Skin of body (tissue), 2 donors: ENCODE data around the gene TBX18. TPM values are rescaled to one million over a fixed set of nuclear protein-coding genes. Genes with fewer than 3 reads are reported as not detected.

Source experiments
- DNase-seq: peaks from one replicate; lab custom pipeline; 2025; lab: John Stamatoyannopoulos, UW
- total RNA-seq: library from RNA; depleted of rRNA; stranded (reverse); fragments of >200 nt; gene quantifications from one replicate; pipeline ENCODE4 v1.2.3, GENCODE V29; 2014

TBX18 gene
- total RNA-seq, 1 donor from 2014 or later: 33.5 TPM

DNA sequence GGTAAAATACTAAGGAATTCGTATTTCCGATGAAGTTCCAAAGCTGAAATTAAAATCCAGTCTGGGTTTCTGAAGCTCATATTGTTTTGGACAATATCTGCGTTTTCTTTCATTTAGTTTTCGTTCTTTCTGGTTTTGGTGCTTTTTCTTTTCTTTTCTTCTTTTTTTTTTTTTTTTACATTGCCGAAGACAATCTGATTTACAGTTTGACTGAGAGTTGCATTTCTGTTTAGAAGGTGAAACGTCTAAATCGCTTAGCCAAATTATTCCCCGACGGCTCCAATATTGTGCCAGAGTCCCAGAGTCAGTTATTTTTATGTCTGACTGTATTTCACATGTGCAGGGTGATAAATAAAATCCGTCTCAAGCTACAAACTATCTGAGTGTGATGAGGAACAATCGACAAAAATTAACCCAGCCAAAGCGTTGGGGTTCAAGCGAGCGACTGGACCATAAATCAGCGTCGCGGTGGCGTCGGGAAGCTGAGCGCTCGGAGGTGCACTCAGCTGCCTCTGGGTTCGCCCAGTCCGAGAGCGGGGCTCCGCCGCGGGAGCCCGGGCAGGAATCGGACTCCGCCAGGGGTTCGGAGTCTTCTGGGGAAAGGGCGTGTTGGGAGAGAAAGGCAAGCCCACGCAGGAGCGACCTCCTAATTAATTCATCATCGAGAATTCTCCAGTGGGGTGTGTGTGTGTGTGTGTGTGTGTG lies 8.2 kb upstream of the TBX18 start:
- peak; percentile 39 for DNase-seq

DNA sequence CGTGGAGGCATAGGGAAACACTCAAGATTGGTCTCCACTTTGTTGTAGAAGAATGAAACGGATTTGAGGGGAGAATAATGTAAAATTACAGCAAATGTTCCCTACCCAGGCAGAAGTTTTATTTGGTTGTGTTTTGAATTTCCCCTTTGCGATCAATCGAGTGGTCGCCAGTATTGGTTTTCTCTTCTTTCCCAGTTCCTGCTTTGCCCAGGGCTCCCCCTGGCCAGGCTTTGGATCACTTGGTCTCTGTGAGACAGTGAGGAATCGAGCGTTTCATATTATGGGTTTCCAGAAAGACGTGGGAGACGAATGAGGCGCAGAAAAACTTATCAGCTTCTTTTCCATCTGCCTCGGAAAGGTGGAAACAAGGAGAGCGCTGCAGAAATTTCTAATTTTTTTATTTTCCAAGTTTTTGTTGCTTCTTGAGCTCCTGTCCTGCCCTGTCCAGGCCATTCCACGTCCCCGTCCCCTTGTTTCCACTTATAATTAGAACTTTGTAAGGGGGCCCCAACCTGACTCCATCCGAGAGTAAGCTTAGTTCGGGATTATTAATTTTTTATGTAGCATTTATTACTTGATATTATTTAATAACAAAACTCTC lies 7.5 kb upstream of the TBX18 start:
- DNase-seq: no peak

DNA sequence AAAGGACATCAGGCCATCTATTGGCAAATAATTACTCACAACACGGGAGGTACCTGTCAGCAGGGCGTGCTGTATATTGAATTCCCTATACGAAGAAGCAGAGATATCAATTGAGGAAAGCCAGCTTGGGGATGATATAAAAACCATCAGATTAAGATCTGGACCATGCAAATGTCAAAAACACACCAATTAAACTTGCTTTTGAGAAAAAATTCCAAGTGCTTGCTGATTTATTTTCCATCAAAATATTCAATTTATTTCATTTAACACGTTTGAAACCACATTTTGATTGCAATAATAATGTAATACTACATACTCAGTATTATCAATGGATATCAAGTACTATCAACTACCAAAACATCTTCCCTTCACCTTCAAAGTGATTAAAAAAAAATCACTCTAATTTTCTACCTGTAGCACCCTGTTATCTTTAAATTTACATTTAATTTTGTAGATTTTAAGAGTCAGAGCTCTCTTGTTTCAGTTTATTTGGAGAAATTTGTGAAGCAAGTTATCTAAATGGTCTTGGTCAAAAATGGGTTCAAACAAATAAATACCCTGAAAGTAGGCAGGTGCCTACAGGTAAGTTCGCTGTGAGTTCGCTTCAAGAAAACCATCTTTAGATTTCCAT lies 6.8 kb upstream of the TBX18 start:
- no peak for DNase-seq

DNA sequence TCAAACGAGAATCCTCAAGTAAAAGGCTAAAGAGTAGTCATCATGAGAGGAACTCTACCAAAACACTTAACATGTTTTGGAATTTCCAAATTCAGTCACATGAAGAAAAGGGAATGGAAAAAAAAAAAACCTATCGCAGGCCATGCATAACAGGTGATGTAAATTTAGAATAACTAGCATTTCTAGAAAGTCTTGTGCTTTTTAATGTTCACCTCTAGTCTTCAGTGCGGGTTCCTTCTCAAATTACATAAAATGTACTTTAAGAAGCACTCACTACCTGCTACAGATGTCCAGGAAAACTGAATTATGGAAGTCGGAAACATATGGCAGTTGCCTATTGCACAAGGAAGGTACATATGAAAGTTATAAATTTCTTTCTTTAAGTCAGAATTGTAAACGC lies 6.1 kb upstream of the TBX18 start:
- no peak for DNase-seq

DNA sequence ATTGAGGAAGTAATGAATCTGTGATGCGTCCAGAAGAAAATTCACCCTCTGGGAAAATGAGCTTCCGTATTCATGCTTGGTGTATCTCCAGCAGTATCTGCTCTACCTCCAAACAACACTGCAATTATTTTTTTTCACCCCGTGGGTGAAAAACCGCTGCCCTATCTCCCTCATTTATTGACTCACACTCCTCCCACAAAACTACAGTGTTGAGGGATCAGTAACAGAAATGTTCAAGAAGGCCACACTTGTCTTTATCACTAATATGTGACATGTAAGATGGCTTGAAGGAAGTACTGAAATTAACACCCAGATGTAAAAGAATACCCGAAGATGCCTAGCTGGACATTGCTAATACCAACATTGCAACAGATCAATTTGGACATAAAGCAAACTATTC lies 4.9 kb upstream of the TBX18 start:
- DNase-seq: no peak

DNA sequence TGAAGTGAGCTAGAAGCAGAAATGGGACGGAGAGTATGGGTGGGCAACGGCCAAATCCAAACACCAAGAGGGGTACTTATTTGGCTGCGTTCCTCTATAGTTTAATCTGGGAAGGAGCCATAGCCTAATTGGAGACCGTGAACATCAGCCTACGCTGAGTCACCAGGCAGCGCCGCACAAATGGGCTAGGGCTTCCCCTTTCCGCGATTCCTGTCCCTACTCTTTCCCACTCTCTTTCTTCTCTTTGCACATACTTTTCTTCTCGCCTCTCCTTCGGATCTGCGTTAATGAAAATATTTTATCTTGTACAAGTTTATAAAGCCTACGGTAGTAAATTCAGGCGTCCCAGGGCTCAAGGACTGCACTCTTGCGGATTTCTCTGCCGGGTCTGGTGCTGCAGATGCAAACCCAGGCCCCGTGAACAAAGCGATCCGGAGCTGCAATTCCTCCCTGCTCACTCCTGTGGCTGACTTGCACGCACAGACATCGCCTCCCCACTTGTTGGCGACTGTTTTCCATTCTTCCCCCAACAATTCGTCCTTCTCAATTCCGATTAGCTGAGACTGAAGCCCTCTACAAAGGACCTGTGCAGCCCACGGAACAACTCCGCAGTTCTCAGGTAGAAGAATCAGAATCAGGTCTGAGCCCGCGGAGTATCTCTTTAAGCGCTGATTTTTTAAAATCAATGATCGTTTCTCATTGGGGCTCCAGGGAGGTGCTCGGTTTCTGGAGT lies 4.2 kb upstream of the TBX18 start:
- no peak for DNase-seq

DNA sequence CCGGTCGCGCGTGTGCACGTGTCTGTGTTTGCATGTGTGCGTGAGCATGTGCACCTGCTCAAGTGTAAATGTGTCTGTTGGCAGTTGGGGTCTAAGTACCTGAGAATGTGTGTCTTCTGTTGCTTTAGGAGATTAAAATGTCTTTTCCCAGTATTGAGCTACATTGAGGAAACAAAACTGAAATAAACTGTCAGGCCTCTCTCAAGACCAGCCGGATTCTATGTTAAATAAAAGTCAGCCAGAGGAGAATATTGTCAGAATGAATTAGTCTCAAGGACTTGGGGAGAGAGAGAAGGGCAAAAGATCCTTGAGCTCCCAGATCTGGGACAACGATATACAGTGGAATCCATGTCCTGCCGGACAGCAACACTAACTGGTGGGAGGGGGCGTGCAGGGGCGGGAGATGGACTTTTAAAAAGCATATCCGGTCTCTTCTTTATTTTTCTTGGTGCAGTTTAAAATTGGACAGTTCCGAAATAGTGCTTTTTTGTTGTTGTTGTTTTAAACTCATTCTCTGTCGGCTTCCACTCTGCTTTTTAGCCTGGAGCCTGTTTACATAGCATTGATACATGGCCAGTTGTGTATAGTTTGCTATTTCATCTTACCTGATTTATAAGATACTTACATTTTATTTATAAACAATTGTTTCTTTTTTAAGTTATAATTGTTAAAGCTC lies 3.3 kb upstream of the TBX18 start:
- no peak for DNase-seq

DNA sequence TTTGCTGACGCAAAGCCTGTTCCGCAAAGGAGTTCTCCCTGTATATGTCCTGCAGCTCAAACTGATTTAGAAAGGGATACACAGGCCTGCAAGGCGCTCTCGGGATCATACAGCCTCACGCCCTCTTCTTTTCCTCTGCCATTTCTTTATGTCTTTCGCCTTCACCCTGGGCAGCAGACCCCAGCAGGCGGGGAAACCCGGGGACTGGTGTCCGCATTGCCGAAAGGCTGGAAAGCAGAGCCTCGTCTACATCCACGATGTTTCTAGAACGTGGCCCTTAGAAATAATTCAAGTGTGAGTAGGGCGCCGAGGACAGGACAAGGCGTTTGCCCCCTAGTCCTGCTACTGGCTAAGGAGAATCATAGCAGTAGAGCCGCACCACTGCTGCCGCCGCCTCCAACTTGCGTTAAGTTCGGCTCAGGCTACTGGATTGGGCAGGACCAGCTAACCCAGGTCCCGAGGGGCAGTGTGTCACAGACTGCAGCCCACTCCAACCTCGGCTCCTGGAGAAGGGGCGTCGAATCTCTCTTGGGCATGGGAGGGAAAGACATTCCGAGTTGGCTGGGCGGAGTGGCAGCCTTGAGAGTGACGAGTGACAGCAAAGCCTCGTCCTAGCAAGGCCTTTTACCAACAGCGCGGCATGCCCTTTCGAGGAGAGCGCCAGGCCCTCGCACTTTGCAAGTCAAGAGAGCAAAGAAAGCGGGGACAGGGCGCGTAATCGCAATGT lies 2.6 kb upstream of the TBX18 start:
- no peak for DNase-seq

DNA sequence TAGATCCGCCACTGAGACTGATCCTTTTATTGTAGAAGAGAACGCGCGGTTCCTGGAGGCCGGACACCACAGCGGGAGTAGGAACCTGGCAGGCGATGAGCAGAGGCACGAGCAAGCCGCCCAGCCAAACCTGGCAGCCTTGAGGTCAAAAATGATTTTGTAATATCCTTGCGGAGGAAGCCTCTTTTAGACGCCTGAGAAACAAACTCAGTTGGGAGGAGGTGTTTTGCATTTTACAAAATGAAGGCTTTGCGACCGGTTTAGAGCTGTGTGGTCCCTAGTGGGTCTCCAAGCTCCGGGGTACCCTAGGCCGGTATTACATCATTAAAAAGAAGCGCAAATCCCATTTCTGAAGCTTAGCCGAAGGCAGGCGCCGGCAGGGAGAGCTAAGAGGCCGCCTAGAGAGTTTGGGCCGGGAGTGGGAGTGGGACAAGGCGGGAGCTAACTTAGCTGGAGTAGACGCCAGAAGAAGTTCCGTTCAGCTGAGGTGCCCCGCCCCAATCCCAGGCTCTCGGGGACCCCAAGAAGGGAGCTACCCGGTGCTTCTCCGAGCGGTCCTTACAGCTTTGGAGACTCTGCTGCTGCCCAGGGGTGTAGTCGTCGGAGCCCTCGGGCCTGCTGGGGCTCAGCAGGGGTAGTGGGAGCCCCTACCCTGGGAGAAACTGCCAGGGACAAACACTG lies 1.9 kb upstream of the TBX18 start:
- no peak for DNase-seq

DNA sequence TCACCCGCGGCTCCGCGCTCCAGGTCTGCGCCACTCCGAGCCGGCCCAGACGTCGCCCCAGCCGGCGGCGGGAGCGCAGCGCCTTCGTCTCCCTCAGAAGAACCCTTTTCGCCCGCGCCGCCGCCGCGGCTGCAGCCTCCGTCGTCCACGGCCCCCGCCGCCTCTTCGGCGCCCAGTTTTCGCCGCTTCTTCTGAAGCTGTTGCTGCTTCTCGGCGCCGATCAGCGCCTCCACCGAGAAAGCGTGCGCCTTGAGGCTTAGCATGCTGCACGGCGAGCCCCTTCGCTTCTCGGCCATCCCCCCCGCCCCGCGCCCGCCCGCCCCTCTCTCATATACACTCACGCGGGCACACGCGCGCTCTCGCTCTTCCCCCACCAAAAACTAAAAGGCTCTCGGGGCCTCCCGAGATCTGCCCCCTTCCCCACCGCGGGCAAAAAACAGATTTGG lies 489 bp downstream of the TBX18 start:
- DNase-seq: no peak

DNA sequence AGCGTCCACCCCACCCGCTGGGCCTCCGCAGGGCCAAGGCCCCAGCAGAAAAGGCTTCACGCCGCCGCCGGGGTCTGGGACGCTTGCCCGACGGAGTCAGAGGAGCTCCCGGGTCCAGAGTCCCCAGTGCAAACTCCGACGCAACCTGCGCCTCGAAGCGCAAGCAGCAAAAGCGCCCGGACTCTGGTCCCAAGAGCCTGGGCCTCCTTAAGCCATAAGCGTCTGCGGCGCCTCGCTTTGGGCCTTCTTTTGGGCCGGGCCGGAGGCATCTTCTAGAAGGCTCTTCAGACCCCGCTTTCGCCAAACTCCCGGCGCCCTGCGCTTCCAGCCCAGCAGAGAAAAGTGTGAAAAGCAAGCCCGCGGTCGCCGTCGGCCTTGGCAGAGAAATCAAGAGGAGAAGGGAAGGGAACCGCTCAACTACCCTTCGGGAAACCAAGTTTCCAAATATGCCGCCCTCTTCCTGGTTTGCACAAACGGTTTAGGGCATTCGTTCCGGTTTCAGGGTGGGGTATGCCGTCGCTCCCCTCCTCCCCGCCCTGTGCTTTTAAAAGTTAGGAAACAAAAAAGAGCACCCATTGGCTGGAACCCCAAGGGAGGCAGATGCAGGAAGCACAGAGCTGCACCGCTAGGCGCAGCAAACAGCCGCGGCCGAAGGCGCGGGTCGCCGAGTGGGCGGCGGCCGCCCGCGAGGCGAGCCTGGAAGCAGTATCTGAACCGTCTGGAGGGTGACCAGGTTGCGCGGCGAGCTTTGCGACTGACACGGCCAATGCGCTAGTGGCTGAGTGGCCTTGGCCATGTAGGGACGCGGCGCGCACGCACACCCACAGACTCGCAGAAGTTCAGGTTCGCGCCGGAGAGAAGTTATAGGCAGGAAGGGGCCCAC lies 1.2 kb downstream of the TBX18 start:
- no peak for DNase-seq

DNA sequence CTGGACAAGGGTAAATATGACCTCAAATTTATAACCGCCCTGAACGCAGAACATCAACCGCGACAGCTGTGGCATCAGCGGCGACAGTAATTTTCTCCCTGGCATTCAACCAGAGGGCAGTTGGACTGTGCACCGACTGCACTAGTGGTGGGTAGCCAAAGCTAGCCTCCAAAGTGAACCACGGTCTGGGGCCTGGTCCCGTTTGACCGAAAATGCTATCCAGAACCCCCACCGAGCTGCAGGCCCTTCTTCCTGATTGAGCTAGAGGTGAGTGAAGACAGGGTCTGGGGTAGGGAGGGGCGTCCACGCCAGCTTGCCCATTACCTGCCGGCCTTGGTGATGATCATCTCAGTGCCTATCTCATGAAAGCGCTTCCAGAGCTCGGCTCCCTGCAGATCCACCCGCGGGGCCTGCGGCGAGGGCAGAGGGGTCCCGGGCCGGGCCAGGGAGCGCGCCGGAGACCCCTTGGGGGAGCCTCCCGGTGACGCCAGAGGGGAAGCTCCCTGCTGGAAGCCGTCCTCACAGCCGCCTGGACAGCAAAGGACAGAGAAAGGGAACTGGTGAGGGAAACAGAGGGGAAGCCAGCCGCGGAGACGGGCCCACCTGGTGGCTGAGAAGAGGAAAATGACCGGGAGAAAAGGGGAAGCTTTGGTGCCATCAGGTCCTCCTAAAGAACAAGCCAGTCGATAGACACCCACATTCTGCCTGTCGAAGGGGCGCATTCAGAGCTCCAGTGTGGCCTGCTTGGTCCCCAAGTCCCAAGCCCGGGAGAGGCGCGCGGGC lies 2.0 kb downstream of the TBX18 start:
- DNase-seq: no peak

DNA sequence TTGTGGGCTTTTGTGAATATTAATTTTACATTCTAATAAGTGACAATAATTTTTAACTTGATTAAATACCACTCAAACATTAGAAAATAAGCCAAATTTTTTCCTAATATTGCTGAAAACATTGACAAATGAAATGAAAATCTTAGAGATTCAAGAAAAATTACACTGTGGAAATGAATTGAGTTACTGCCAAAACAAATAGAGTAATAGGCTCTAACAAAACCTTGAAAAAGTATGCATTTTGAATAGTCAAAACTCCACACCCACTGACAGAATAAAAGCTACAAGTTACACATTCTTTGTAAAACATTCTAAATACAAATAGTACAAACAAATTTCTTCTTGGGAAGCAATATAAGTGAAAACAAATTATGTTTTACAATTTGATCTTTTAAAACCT lies 5.9 kb downstream of the TBX18 start:
- DNase-seq: no peak

DNA sequence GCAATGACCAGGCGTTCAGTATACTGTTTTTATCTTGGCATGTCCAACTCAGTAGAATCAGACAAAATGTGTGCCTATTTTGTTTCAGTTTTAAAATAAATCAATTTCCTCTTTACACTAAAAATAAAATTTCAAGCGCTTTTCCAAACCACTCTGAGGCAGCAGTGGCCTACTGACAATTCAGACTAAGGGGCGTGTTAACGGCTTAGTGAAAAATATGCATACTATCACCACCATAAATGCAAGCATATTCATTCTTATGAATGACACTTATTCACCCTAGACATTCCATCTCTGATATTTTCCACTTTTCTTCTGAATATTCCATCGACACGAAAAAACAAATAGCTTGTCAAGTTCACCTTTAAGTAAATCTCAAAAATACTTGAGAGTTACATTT lies 7.5 kb downstream of the TBX18 start:
- no peak for DNase-seq

DNA sequence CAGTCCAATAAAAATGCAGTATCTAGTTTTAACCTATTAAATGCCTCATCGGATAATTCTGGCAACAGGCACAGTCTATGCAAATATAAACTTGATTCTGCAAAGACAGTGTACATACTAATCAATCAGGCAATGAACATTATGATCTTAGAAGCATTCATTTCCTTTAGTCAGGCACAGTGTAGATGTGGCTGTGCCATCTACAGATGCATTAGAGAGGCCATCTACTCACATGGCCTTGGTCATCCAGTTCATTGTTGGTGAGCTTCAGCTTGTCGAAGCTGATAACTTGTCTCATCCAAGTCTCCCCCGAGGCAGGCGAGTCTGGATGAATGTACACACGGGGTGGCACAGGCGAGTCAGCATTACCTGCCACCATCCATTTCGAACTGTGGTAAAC lies 7.9 kb downstream of the TBX18 start:
- DNase-seq: no peak

DNA sequence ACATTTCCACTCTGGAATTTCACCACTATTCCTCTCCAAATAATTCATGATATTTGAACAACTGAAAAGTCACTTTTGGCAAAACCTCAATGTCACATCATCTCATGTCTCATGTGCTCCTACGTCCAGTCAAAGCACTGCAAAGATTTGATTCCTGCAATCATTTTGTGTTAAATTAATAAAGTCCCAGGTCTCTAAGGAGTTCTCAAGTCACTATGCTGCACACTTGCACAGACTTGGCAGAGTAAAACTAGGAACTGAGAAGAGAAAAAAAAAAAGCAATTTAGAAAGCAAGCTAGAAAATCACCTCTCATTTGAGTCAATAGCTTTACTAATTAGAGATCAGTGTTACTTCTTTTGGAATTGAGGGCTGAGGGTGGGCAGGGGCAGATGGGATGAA lies 11.2 kb downstream of the TBX18 start:
- DNase-seq: no peak

DNA sequence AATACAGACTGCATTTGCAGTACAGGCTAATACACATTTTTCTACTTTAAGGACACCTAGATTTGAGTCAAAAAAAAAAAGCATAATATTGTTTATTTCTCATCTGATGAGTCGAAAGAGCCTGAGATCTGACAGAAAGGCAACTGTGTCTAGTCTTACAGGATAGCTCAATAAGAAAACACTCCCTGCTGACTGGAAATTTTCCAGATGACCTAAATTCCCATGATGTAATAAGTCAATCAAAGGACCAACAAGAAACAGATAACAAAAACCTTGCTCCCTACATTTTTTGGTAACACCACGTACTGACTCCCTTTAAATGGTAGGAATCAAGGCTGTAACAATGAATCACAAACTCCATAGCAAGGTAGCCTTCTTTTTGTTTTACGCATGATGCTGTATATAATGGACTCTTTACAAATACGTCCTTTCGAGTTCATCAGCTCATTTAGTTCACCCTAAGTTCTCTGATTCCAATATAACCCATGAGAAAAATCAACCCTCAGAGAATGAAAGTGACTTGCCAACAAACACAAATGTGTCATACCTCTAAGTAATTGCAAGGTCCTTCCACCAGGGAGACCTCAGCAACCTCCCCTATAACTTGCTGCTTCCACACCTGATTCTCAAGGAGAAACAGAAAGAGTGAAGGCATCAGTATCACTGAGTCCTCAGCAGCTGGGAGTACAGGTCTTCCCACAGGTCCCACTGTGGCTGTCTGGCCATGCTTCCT lies 12.1 kb downstream of the TBX18 start:
- DNase-seq: no peak

DNA sequence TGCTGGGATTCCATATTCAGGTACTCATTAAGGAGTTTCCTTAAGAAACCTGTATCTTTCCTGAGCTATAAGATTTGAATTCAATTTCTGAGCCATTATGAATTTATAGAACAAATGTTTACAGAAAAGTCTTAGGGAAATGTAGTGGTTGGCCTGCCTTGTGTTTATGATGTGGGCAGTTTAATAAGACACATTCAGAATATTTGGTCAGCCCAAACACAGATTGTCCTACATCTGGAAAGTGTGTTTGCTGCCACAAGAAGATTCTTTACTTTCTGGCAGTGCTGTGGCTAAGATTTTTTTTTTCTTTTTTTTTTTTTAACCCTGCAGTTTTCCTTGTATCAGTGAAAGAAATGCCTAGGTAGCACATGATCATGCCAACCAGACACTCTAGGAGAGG lies 15.2 kb downstream of the TBX18 start:
- DNase-seq: no peak
